Duodenal mucosa (tissue), 2 donors: ENCODE results near the gene ZNF667.
A peak's percentile ranks its signal among the peaks of the same experiment; 100 is the strongest.

Experiments used
- H3K27ac ChIP-seq: one replicate; pipeline ENCODE4 v1.7.0; 2013; ENCODE audit warnings: low read depth, low read length
- H3K27me3 ChIP-seq, 2 donors: one replicate each; pipeline ENCODE4 v1.7.0; 2013; ENCODE audit warnings: low read length in 2 of 2, control low read depth in 1 of 2; ENCODE audit not compliant: insufficient read depth in 2 of 2, control insufficient read depth in 1 of 2
- H3K36me3 ChIP-seq, 2 donors: one replicate each; pipeline ENCODE4 v1.7.0; 2013; ENCODE audit warnings: low read length in 2 of 2, control low read depth in 1 of 2; ENCODE audit not compliant: insufficient read depth in 2 of 2, control insufficient read depth in 1 of 2
- H3K4me1 ChIP-seq, 2 donors: one replicate each; pipeline ENCODE4 v1.7.0; 2013; ENCODE audit warnings: low read length in 2 of 2, control low read depth in 1 of 2; ENCODE audit not compliant: insufficient read depth in 2 of 2, control insufficient read depth in 1 of 2
- H3K4me3 ChIP-seq, 2 donors: one replicate each; pipeline ENCODE4 v1.7.0; 2013; ENCODE audit warnings: low read length in 2 of 2, low read depth in 1 of 2
- H3K9ac ChIP-seq, 2 donors: one replicate each; pipeline ENCODE4 v1.7.0; 2013; ENCODE audit warnings: low read length in 2 of 2, low read depth in 1 of 2
- H3K9me3 ChIP-seq, 2 donors: one replicate each; pipeline ENCODE4 v1.7.0; 2013; ENCODE audit warnings: low read length in 2 of 2, control low read depth in 1 of 2; ENCODE audit not compliant: control insufficient read depth in 1 of 2

Gene ZNF667

GRCh38 chr19:56441206-56441792 is 35.8 kb downstream of the ZNF667 start:
- H3K27ac ChIP-seq: no peak overlapping the region
- no peak overlapping the region for H3K9ac ChIP-seq
- no peaks in the 10 kb centered on the region for H3K36me3 ChIP-seq
- peaks cover 57 to 76% of the 10 kb centered on the region in 2 donors for H3K9me3 ChIP-seq
- no peak overlapping the region for H3K4me3 ChIP-seq
- H3K4me1 ChIP-seq: no peaks in the 10 kb centered on the region
- H3K27me3 ChIP-seq: no peaks in the 10 kb centered on the region

- H3K4me3 ChIP-seq: peak overlapping the region; percentile 23 to 41
Measured at GRCh38 chr19:56423985-56424353, 53.2 kb downstream of the ZNF667 start.

GRCh38 chr19:56423276-56423984 is 53.7 kb downstream of the ZNF667 start:
- no peak overlapping the region for H3K9ac ChIP-seq
- H3K27me3 ChIP-seq: no peaks in the 10 kb centered on the region
- no peak overlapping the region for H3K27ac ChIP-seq
- H3K4me3 ChIP-seq: peak overlapping the region; percentile 36 to 41
- H3K36me3 ChIP-seq: peaks cover 27 to 33% of the 10 kb centered on the region in 2 donors
- no peaks in the 10 kb centered on the region for H3K4me1 ChIP-seq
- H3K9me3 ChIP-seq: peaks cover 87 to 97% of the 10 kb centered on the region in 2 donors

More at GRCh38 chr19:56423985-56424353, 53.2 kb downstream of the ZNF667 start:
- peaks cover 82 to 92% of the 10 kb centered on the region in 2 donors for H3K9me3 ChIP-seq
- H3K9ac ChIP-seq: no peak overlapping the region
- no peak overlapping the region for H3K27ac ChIP-seq
- H3K27me3 ChIP-seq: no peaks in the 10 kb centered on the region
- no peaks in the 10 kb centered on the region for H3K4me1 ChIP-seq
- peaks cover 27 to 33% of the 10 kb centered on the region in 2 donors for H3K36me3 ChIP-seq

GRCh38 chr19:56405062-56405461 is 72.1 kb downstream of the ZNF667 start:
- Histone ChIP-seq H3K27me3 (no peaks in the 10 kb centered on the region), H3K9ac (no peak overlapping the region), H3K9me3 (peaks cover 45 to 60% of the 10 kb centered on the region in 2 donors), H3K27ac (no peak overlapping the region), H3K36me3 (peaks cover 25 to 36% of the 10 kb centered on the region in 2 donors), H3K4me1 (peaks cover 12% of the 10 kb centered on the region in 2 donors), H3K4me3 (peak overlapping the region; percentile 81 to 91)

GRCh38 chr19:56404705-56405056 is 72.5 kb downstream of the ZNF667 start:
- Histone ChIP-seq H3K4me3 (peak overlapping the region; percentile 81 to 91), H3K27ac (no peak overlapping the region)

GRCh38 chr19:56403764-56404704 is 73.1 kb downstream of the ZNF667 start, which contains the start of gene ZNF583:
Gene ZNF583 (plus strand): TSS chr19:56404332. CDS start chr19:56407115, 2,783 bp downstream.
- Histone ChIP-seq H3K4me3 (peak within 1 kb of the TSS; percentile 81 to 91), H3K27ac (peak within 1 kb of the TSS; percentile 86), H3K9ac (peak within 1 kb of the TSS; percentile 63 to 71), H3K27me3 (no peaks in the 10 kb centered on the region), H3K36me3 (peaks cover 20 to 27% of the 10 kb centered on the region in 2 donors), H3K9me3 (peaks cover 49 to 63% of the 10 kb centered on the region in 2 donors), H3K4me1 (peaks cover 12% of the 10 kb centered on the region in 2 donors)

More at GRCh38 chr19:56404705-56405056, 72.5 kb downstream of the ZNF667 start:
- Histone ChIP-seq H3K36me3 (peaks cover 23 to 33% of the 10 kb centered on the region in 2 donors), H3K9me3 (peaks cover 49 to 61% of the 10 kb centered on the region in 2 donors), H3K27me3 (no peaks in the 10 kb centered on the region), H3K9ac (peak overlapping the region; percentile 63 to 71), H3K4me1 (peaks cover 12% of the 10 kb centered on the region in 2 donors)

- Histone ChIP-seq H3K9me3 (peaks cover 42 to 61% of the 10 kb centered on the region in 2 donors), H3K27me3 (no peaks in the 10 kb centered on the region), H3K4me3 (peak overlapping the region; percentile 81 to 91), H3K27ac (no peak overlapping the region), H3K4me1 (peaks cover 12% of the 10 kb centered on the region in 2 donors), H3K9ac (peak overlapping the region; percentile 63 to 71), H3K36me3 (peaks cover 12 to 19% of the 10 kb centered on the region in 2 donors)
Measured at GRCh38 chr19:56403261-56403660, 73.9 kb downstream of the ZNF667 start.

GRCh38 chr19:56400485-56400884 is 76.7 kb downstream of the ZNF667 start:
- Histone ChIP-seq H3K9me3 (peaks cover 35 to 52% of the 10 kb centered on the region in 2 donors), H3K4me1 (peaks cover 12% of the 10 kb centered on the region in 2 donors), H3K27me3 (no peaks in the 10 kb centered on the region), H3K36me3 (peaks cover 0 to 4% of the 10 kb centered on the region in 2 donors), H3K4me3 (no peak overlapping the region), H3K27ac (no peak overlapping the region), H3K9ac (no peak overlapping the region)

GRCh38 chr19:56398809-56399208 is 78.3 kb downstream of the ZNF667 start:
- Histone ChIP-seq H3K4me1 (peaks cover 3 to 4% of the 10 kb centered on the region in 2 donors), H3K36me3 (peaks cover 0 to 4% of the 10 kb centered on the region in 2 donors), H3K4me3 (no peak overlapping the region), H3K27ac (no peak overlapping the region), H3K9ac (no peak overlapping the region), H3K27me3 (no peaks in the 10 kb centered on the region), H3K9me3 (peaks cover 32 to 53% of the 10 kb centered on the region in 2 donors)
